ENCODE data around the gene TM9SF3.

DNA sequence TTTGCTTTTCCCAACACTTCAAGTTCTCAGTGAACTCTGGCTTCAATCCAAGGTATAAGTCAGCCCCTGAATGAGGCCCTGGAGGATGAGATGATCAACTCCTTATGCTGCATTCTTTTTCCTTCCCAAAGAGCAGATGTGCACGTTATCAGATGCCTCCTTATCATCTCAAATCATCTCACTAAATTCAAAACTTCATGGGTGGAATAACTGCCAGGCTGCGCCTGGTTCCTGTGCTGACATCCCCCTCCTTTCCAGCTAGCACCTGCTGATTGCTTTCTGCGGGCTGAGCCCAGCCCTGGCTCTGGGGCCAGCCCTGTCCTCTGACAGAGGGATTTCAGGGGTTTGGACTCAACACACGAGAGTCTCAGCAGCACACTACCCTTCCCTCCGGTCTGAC is 118.0 kb downstream of the TM9SF3 start:
- TF ChIP-seq, protein P1, sequence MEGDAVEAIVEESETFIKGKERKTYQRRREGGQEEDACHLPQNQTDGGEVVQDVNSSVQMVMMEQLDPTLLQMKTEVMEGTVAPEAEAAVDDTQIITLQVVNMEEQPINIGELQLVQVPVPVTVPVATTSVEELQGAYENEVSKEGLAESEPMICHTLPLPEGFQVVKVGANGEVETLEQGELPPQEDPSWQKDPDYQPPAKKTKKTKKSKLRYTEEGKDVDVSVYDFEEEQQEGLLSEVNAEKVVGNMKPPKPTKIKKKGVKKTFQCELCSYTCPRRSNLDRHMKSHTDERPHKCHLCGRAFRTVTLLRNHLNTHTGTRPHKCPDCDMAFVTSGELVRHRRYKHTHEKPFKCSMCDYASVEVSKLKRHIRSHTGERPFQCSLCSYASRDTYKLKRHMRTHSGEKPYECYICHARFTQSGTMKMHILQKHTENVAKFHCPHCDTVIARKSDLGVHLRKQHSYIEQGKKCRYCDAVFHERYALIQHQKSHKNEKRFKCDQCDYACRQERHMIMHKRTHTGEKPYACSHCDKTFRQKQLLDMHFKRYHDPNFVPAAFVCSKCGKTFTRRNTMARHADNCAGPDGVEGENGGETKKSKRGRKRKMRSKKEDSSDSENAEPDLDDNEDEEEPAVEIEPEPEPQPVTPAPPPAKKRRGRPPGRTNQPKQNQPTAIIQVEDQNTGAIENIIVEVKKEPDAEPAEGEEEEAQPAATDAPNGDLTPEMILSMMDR (conservative IDR thresholded peaks at IDR 0.05 in 1 of 2, IDR thresholded peaks at IDR 0.05 in 1 of 2; ENCODE audit: extremely low read depth in 1 of 2, insufficient read depth in 1 of 2, low read depth in 1 of 2, low read length in 2 of 2) = no peak
- TF ChIP-seq EZH2 (IDR thresholded peaks at IDR 0.05; ENCODE audit: borderline replicate concordance, low read length) = no peak

Measured in mammary epithelial cell (primary cell).